Epithelial cell of proximal tubule (primary cell): Measurements from ENCODE around the gene NDUFS8. TPM values are rescaled to one million over a fixed set of nuclear protein-coding genes. Genes with fewer than 3 reads are reported as not detected.

Experiments used
- DNase-seq: peaks from one replicate; pipeline ENCODE4 v3.0.0-alpha.2; 2011; ENCODE audit warnings: low read depth
- H3K4me3 ChIP-seq: 2 replicates; pipeline ENCODE4 v1.5.1; 2011; ENCODE audit warnings: low read depth, mild to moderate bottlenecking, low read length
- total RNA-seq: library from RNA; depleted of rRNA; stranded (reverse); fragments of >200 nt; gene quantifications from 2 replicates; pipeline ENCODE4 v1.2.3, GENCODE V29; 2015
- TF ChIP-seq, protein P1 (sequence below): conservative IDR thresholded peaks from 2 replicates; pipeline ENCODE4 v1.5.1; 2012; ENCODE audit warnings: low read depth, mild to moderate bottlenecking, low read length

The NDUFS8 gene
- total RNA-seq, 1 donor from 2014 or later, result 345 TPM

DNA sequence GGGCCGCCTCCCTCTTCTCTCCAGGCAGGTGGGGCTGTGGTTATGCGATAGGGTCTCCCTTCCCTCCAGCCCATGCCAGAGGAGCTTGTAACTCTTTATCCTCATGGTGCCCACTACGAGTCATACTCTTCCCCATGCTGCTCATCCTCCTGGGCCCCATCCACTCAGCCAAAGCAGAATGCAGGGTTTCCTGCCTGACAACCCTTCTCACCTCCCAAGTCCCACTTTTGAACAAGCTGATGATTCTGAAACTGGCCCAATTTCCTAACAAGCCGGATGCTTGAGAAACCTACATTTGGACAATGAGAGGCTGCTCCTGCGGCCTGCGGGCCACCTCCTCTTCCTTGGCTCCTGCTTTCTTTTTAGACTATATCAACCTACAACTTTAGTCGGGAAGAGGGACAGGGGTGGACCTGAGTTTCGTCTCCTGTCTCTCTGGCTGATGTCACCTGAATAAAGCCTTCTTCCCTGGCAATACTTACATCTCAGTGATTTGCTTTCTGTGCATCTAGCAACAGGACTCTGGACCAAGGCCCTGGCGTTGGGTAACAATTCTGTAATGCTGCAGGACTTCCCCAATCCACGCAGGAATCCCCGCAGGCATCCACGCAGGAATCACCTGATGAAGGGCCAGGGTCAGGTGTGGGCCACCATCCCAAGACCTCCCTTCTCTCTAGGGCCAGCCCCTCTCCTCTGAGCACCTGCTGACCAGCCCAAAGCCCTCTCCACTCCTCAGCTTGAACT is 1.5 kb upstream of the NDUFS8 start:
- TF ChIP-seq, protein P1, sequence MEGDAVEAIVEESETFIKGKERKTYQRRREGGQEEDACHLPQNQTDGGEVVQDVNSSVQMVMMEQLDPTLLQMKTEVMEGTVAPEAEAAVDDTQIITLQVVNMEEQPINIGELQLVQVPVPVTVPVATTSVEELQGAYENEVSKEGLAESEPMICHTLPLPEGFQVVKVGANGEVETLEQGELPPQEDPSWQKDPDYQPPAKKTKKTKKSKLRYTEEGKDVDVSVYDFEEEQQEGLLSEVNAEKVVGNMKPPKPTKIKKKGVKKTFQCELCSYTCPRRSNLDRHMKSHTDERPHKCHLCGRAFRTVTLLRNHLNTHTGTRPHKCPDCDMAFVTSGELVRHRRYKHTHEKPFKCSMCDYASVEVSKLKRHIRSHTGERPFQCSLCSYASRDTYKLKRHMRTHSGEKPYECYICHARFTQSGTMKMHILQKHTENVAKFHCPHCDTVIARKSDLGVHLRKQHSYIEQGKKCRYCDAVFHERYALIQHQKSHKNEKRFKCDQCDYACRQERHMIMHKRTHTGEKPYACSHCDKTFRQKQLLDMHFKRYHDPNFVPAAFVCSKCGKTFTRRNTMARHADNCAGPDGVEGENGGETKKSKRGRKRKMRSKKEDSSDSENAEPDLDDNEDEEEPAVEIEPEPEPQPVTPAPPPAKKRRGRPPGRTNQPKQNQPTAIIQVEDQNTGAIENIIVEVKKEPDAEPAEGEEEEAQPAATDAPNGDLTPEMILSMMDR, result no peak
- peak overlapping the region; percentile 86 for H3K4me3 ChIP-seq
- DNase-seq, result no peak

DNA sequence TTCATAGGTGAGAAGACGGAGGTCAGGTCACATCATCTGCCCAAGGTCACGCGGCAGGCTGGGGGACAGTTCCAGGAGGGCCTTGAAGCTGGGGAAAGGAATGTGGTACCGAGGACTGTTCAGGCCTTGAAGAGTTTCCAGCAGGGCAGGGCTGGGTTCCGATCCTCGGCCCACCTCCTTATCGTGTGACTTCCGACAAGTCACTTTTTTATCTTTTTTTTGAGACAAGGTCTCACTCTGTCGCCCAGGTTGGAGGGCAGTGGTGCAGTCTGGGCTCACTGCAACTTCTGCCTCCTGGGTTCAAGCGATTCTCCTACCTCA is 623 bp downstream of the NDUFS8 start:
- H3K4me3 ChIP-seq, result peak overlapping the region; percentile 86
- DNase-seq, result no peak
- TF ChIP-seq, protein P1, result no peak

DNA sequence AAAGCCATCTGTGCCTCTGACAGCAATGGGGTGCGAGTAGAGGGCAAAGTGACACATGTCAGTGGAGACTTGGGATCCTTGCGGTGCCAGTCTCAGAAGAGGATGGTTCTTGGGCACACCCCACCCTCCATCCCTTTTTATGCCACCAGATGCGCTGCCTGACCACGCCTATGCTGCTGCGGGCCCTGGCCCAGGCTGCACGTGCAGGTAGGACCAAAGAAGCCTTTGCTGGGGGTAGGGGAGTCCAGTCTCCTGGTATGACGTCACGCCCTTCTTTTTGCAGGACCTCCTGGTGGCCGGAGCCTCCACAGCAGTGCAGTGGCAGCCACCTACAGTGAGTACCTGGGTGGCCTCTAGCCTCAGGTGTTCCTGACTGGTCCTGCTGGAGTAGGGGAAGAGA is 1.5 kb downstream of the NDUFS8 start:
- no peak for DNase-seq
- TF ChIP-seq, protein P1, result no peak
- peak overlapping the region; percentile 86 for H3K4me3 ChIP-seq

DNA sequence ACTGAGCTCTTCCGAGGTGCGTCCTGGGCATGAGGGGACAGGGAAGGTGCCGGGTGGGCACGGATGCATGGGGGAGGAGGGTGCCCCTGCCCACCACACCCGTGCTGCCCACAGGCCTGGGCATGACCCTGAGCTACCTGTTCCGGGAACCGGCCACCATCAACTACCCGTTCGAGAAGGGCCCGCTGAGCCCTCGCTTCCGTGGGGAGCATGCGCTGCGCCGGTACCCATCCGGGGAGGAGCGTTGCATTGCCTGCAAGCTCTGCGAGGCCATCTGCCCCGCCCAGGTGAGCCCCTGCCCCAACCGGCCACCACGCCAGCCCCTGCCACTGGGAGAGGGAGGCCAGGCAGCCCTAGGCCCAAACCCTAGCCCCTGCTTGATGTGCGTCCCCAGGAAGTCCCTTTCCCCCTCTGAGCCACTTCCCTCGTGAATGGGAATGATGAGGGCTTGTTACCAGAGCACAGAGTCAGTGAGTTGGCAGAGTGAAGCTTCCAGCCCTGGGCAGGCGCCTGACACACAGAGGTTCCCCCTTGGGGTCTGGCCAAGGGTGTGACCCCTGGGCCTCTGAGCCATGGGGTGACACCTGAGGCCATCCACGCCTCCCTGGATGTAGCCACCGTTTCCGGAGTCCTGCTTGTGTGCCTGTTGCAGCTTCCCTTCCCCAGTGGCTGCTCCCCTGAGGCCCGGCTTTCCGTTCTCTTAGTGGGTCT is 2.7 kb downstream of the NDUFS8 start:
- DNase-seq, result no peak
- no peak overlapping the region for H3K4me3 ChIP-seq
- TF ChIP-seq, protein P1, result no peak

DNA sequence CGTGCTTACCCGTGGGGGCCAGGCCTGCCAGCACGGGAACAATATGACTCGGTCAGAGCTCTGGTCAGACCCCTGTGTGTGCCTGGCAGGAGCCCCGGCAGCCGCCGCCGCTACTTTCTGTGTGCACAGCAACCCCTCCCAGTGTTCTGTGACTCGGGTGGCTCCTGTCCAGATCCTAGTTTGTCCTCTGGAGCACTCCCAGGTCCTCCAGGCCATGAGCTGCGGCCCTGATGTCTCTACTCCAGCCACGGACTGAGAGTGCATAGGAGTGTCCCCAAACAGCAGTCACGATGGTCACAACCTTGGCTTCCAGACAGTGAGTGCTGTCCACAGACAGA is 3.2 kb downstream of the NDUFS8 start:
- DNase-seq, result no peak
- TF ChIP-seq, protein P1, result no peak
- no peak overlapping the region for H3K4me3 ChIP-seq

DNA sequence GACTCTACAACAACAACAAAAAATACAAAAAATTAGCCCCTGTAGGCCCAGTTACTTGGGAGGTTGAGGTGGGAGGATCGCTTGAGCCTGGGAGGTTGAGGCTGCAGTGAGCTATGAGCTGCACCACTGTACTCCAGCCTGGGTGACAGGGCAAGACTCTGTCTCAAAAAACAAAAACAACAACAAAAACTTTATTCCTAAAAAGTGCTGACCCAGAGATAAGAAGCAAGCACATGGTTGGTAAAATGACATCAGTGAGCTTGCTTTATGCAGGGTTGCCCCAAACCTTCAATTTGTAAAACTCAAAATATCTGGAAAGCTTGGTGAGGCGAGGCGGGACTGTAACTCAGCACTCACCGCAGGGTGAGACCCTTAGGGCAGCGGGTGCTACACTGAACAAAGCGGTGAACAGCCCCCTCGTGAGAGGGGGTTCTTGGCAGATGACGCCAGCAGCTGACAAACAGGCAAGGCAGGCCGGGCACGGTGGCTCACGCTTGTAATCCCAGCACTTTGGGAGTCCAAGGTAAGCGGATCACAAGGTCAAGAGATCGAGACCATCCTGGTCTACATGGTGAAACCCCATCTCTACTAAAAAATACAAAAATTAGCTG is 4.9 kb downstream of the NDUFS8 start:
- no peak overlapping the region for H3K4me3 ChIP-seq
- TF ChIP-seq, protein P1, result no peak
- no peak for DNase-seq
